ENCODE measurements around the gene INSM1.
A peak's percentile ranks its signal among the peaks of the same experiment; 100 is the strongest.
"Not testable (repeated sequence)": the region's sequence is repeated elsewhere in the genome, so short reads cannot be mapped to it uniquely, and the experiment has no call there.

Gene INSM1

DNA sequence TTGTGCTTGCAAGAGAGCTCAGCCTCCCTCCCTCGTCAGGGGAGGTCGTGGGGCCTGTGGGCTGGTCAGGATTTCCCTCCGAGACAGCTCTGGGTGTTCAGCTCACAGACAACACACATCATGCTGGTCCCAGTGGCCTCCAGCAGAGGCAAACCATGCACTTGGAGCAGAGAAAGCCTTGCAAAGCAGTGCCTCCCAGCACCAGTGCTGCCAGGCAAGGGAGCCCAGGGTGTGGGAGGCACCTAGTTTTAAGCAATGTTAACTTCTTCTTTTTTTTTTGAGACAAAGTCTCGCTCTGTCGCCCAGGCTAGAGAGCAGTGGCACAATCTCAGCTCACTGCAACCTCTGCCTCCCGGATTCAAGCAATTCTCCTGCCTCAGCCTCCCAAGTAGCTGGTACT, 34.0 kb upstream of the INSM1 start:
- no peak for DNase-seq (ENCODE audit: insufficient read length, low spot score)
- no peak for FAIRE-seq
- no peak for TF ChIP-seq TAF1 (IDR thresholded peaks at IDR 0.05; ENCODE audit: low read depth, low read length)
- TF ChIP-seq PAX5 (IDR thresholded peaks at IDR 0.05; ENCODE audit: insufficient read depth, low read length, severe bottlenecking): no peak
- TF ChIP-seq POU2F2 (IDR thresholded peaks at IDR 0.05; ENCODE audit: low read depth, low read length): no peak
- TF ChIP-seq SPI1 (IDR thresholded peaks at IDR 0.05; ENCODE audit: low read depth, low read length): no peak
- TF ChIP-seq POLR2AphosphoS5 (IDR thresholded peaks at IDR 0.05; ENCODE audit: low read depth, low read length): no peak
- no peak for TF ChIP-seq POLR2A (IDR thresholded peaks at IDR 0.05; ENCODE audit: low read depth, low read length)

DNA sequence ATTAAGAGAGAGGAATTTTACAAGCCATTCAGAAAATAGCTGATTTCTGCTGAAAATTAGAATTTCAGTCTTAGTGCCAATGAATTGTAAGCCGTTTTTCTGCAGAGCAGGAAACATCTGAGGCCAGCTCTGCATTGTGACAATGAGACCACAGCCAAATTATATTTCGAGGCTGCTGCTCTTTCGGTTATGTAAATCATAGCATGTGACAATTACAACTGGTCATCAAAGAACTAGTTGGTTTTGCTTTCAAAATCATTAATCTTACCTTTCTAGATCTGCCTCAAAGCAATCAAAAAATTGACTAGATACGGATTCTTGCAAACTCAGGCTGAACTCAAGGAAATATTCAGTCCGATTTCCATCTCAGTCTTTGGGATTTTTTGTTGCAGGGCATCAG, 33.4 kb upstream of the INSM1 start:
- TF ChIP-seq POLR2A (IDR thresholded peaks at IDR 0.05; ENCODE audit: low read depth, low read length) (no peak), POU2F2 (IDR thresholded peaks at IDR 0.05; ENCODE audit: low read depth, low read length) (peak; percentile 54; the same call in 1 of the 2 replicates)
- FAIRE-seq (peak; percentile 74), DNase-seq (ENCODE audit: insufficient read length, low spot score) (no peak)

DNA sequence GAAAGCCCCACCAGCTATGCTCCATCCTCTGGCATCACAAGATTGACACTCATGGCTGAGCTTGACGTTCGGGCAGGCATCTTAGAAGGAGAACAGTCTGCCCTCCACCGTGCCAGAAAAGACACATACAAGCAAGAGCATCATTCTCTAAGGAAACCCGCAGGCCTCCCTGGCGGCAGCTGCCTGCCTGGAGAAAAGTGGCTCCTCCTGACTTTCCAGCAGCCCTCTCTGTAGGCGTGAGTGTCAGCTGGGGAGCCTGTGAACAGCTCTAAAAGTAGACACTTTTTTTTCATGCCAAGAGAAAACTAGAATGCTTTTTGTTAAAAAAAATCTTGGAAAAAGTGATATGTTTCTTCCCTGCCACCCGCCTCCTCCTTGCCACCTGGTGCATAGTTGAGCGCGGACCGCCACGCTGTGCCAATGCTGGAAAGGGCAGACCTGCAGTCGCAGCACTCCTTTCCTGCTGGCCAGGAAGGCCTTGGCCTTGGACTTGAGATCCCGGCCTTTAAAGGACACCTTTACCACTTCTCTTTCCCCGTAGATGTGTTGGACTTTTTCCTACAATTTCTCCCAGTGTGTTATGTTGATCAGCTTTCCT, 29.7 kb upstream of the INSM1 start:
- FAIRE-seq (no peak), DNase-seq (ENCODE audit: insufficient read length, low spot score) (no peak)
- TF ChIP-seq TAF1 (IDR thresholded peaks at IDR 0.05; ENCODE audit: low read depth, low read length) (no peak), POLR2AphosphoS5 (IDR thresholded peaks at IDR 0.05; ENCODE audit: low read depth, low read length) (no peak), POLR2A (IDR thresholded peaks at IDR 0.05; ENCODE audit: low read depth, low read length) (no peak), POU2F2 (IDR thresholded peaks at IDR 0.05; ENCODE audit: low read depth, low read length) (no peak), PAX5 (IDR thresholded peaks at IDR 0.05; ENCODE audit: insufficient read depth, low read length, severe bottlenecking) (no peak), SPI1 (IDR thresholded peaks at IDR 0.05; ENCODE audit: low read depth, low read length) (no peak)

DNA sequence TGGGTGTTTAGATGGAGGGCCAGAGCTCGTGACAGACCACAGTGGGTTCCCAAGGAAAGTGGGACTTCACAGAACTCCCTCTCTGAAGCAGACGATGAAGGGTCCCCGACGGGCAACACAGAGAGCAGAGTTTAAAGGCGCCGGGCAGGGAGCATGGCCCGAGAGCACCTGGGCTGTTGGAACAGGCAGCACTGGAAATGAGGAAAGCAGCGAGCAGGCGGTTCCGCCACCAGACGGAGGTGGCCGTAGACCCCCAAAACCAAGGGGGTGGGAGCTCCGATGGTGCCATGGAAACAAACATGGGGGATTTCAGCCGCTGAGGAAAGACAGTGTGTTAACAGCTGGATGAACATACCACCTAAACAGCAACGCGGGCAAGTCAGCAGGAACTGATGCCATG, 27.5 kb upstream of the INSM1 start:
- DNase-seq (ENCODE audit: insufficient read length, low spot score) (no peak), FAIRE-seq (no peak)
- TF ChIP-seq TAF1 (IDR thresholded peaks at IDR 0.05; ENCODE audit: low read depth, low read length) (no peak), PAX5 (IDR thresholded peaks at IDR 0.05; ENCODE audit: insufficient read depth, low read length, severe bottlenecking) (no peak), SPI1 (IDR thresholded peaks at IDR 0.05; ENCODE audit: low read depth, low read length) (no peak), POLR2A (IDR thresholded peaks at IDR 0.05; ENCODE audit: low read depth, low read length) (no peak), POLR2AphosphoS5 (IDR thresholded peaks at IDR 0.05; ENCODE audit: low read depth, low read length) (no peak), POU2F2 (IDR thresholded peaks at IDR 0.05; ENCODE audit: low read depth, low read length) (no peak)

DNA sequence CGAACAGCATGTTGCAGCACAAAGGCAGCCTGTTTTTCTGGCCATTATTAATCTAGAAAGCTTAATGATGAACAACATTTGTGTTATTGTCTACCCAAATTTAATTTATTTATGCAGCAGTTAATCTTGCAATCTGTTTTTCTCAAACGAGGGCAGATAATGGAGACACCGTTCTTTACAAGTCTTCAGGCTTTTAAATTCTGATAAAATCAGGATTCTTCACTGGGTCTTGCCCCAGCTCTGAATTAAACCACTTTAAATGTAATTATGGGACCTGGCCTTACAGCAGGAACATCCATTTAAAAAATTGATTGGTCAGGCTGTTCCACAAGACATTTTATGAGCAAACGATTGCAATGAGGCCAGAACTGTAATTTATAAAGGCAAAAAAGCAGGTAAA, 26.5 kb upstream of the INSM1 start:
- no peak for TF ChIP-seq SPI1 (IDR thresholded peaks at IDR 0.05; ENCODE audit: low read depth, low read length)
- no peak for TF ChIP-seq TAF1 (IDR thresholded peaks at IDR 0.05; ENCODE audit: low read depth, low read length)
- no peak for TF ChIP-seq PAX5 (IDR thresholded peaks at IDR 0.05; ENCODE audit: insufficient read depth, low read length, severe bottlenecking)
- no peak for TF ChIP-seq POLR2AphosphoS5 (IDR thresholded peaks at IDR 0.05; ENCODE audit: low read depth, low read length)
- no peak for TF ChIP-seq POU2F2 (IDR thresholded peaks at IDR 0.05; ENCODE audit: low read depth, low read length)
- no peak for TF ChIP-seq POLR2A (IDR thresholded peaks at IDR 0.05; ENCODE audit: low read depth, low read length)
- DNase-seq (ENCODE audit: insufficient read length, low spot score) (no peak), FAIRE-seq (no peak)

DNA sequence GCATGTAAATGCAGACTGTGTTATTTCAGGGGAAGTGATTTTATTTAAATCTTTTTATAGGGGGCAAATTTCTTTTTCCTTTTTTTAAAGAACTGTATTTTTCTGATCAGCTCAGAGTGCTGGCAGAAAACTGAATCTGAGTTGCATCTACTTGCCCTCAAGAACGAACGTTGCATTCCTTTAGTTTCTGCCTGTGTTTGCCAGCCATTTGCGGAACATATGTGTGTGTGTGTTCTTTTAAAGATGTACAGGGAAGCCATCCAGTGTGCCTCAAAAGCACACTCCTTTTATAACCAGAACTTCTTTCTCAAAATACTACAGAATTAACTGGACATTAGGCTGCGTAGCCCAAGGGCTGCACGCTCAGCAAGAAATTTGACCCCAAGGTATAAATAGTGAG, 25.8 kb upstream of the INSM1 start:
- no peak for FAIRE-seq
- DNase-seq (ENCODE audit: insufficient read length, low spot score): no peak
- no peak for TF ChIP-seq POLR2AphosphoS5 (IDR thresholded peaks at IDR 0.05; ENCODE audit: low read depth, low read length)
- no peak for TF ChIP-seq POU2F2 (IDR thresholded peaks at IDR 0.05; ENCODE audit: low read depth, low read length)
- no peak for TF ChIP-seq PAX5 (IDR thresholded peaks at IDR 0.05; ENCODE audit: insufficient read depth, low read length, severe bottlenecking)
- no peak for TF ChIP-seq POLR2A (IDR thresholded peaks at IDR 0.05; ENCODE audit: low read depth, low read length)
- no peak for TF ChIP-seq TAF1 (IDR thresholded peaks at IDR 0.05; ENCODE audit: low read depth, low read length)
- no peak for TF ChIP-seq SPI1 (IDR thresholded peaks at IDR 0.05; ENCODE audit: low read depth, low read length)

DNA sequence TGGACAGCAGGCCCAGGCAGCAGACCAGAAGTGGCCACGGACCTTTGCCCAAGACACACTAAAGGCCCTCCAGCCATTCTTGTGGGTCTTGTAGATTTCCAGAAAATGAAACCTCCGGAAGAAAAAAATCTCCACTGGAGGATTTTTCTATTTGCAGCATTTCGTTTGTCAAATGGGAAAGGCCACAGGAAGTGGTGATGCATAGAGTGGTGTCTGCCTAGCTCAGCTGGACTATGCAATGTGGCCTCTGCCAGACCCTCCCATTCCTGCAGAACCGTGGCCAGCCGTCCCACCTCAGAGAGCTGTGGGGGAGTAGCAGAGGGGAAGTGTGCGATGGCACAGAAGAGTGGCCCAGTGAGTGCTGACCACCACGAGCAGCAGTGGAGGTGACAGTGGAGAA, 24.0 kb upstream of the INSM1 start:
- no peak for DNase-seq (ENCODE audit: insufficient read length, low spot score)
- no peak for FAIRE-seq
- TF ChIP-seq POLR2AphosphoS5 (IDR thresholded peaks at IDR 0.05; ENCODE audit: low read depth, low read length): no peak
- TF ChIP-seq POU2F2 (IDR thresholded peaks at IDR 0.05; ENCODE audit: low read depth, low read length): no peak
- TF ChIP-seq POLR2A (IDR thresholded peaks at IDR 0.05; ENCODE audit: low read depth, low read length): no peak
- TF ChIP-seq SPI1 (IDR thresholded peaks at IDR 0.05; ENCODE audit: low read depth, low read length): no peak
- no peak for TF ChIP-seq TAF1 (IDR thresholded peaks at IDR 0.05; ENCODE audit: low read depth, low read length)

DNA sequence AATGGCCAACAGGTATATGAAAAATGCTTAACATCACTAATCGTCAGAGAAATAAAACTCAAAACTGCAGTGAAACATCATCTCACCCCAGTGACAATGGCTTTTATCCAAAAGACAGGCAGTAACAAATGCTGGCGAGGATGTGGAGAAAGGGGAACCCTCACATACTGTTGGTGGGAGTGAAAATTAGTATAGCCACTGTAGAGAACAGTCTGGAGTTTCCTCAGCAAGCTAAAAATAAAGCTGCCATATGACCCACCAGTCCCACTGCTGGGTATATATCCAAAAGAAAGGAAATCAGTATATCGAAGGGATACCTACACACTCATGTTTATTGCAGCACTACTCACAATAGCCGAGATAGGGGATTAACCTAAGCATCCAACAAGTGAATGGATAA, 23.4 kb upstream of the INSM1 start:
- DNase-seq (ENCODE audit: insufficient read length, low spot score) (no peak), FAIRE-seq (no peak)
- TF ChIP-seq SPI1 (IDR thresholded peaks at IDR 0.05; ENCODE audit: low read depth, low read length) (no peak), TAF1 (IDR thresholded peaks at IDR 0.05; ENCODE audit: low read depth, low read length) (no peak), POU2F2 (IDR thresholded peaks at IDR 0.05; ENCODE audit: low read depth, low read length) (no peak), POLR2A (IDR thresholded peaks at IDR 0.05; ENCODE audit: low read depth, low read length) (no peak), POLR2AphosphoS5 (IDR thresholded peaks at IDR 0.05; ENCODE audit: low read depth, low read length) (no peak)

DNA sequence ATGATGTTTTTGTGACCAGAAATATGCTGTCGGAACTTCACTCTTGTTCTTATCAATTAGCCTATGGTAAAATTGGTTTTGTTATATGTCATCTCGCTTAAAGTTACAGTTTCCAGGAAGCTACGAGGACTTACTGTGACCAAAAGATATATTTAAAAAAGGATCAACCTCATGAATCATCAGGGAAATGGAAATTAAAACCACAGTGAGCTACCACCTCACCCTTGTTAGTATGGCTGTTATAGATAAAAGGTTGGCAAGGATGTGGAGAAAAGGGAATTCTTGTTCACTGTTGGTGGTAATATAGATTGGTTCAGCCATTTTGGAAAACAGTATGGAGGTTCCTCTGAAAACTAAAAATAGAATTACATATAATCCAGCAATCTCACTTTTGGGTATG, 14.3 kb upstream of the INSM1 start:
- FAIRE-seq (no peak), DNase-seq (ENCODE audit: insufficient read length, low spot score) (no peak)
- TF ChIP-seq PAX5 (IDR thresholded peaks at IDR 0.05; ENCODE audit: insufficient read depth, low read length, severe bottlenecking) (no peak), SPI1 (IDR thresholded peaks at IDR 0.05; ENCODE audit: low read depth, low read length) (no peak), POLR2A (IDR thresholded peaks at IDR 0.05; ENCODE audit: low read depth, low read length) (no peak), TAF1 (IDR thresholded peaks at IDR 0.05; ENCODE audit: low read depth, low read length) (no peak), POU2F2 (IDR thresholded peaks at IDR 0.05; ENCODE audit: low read depth, low read length) (no peak), POLR2AphosphoS5 (IDR thresholded peaks at IDR 0.05; ENCODE audit: low read depth, low read length) (no peak)

DNA sequence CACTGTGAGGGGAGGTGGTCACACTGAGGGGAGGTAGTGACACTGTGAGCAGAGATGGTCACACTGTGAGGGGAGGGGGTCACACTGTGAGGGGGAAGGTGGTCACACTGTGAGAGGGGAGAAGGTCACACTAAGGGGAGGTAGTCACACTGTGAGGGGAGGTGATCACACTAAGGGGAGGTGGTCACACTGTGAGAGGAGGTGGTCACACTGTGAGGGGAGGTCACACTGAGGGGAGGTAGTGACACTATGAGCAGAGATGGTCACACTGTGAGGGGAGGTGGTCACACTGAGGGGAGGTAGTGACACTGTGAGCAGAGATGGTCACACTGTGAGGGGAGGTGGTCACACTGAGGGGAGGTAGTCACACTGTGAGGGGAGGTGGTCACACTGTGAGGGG, 12.4 kb upstream of the INSM1 start:
- FAIRE-seq: peak; percentile 84
- DNase-seq (ENCODE audit: insufficient read length, low spot score): not testable (repeated sequence)

Measured in GM12891 (cell line).